HG02588 (cell line): ENCODE results near the gene DNAH8.
"Not testable (repeated sequence)": the region's sequence is repeated elsewhere in the genome, so short reads cannot be mapped to it uniquely, and the experiment has no call there.

Experiments used
- ATAC-seq: cut with Tn5 transposase; IDR thresholded peaks from one replicate; pipeline ENCODE4 v1.9.1; 2021; ENCODE audit warnings: mild to moderate bottlenecking, moderate library complexity; ENCODE audit not compliant: unreplicated experiment

Gene DNAH8

DNA sequence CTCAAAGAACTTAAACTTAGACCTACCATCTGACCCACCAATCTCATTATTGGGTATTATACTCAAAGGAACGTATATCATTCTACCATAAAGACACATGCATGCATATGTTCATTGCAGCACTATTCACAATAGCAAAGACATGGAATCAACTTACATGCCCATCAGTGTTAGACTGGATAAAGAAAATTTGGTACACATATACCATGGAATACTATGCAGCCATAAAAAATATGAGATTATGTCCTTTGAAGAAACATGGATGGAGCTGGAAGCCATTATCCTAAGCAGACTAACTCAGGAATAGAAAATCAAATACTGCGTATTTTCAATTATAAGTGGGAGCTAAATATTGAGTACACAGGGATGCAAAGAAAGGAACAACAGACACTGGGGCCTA lies 167.0 kb downstream of the DNAH8 start:
- ATAC-seq, result no peak

DNA sequence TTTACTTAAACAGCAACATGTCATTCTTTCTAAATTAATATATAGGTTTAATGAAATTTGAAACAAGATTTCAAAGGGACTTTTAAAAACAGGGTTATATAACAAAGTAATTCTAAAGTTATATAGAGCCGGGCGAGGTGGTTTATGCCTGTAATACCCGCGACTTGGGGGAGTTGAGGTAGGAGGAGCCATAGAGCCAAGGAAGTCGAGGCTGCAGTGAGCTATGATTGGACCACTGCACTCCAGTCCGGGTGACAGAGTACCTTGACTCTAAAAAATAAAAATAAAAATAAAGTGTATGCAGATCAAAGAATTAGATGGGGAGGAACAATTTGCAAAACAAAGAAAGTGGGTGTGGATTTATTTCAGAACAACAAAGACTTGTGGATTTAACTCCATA lies 182.4 kb downstream of the DNAH8 start:
- no peak for ATAC-seq

GRCh38 chr6:38901802-38902522 lies 186.9 kb downstream of the DNAH8 start:
- no peak for ATAC-seq

DNA sequence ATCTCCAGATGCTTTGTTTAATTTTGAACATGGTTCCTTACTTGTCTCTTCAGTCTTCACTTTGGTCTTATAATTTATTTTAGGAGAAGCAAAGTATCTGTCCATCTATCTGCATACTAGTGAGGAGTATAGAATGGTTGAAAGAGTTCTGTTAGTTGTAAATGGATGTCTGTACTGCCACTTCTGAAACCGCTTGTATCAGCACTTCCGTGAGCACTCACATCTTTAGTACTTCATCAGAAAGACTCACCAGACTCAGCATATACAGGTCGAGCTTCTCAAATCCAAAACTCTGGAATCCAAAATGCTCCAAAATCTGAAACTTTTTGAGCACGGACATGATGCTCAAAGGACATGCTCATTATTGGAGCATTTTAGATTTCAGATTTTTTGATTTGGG lies 191.5 kb downstream of the DNAH8 start:
- no peak for ATAC-seq

DNA sequence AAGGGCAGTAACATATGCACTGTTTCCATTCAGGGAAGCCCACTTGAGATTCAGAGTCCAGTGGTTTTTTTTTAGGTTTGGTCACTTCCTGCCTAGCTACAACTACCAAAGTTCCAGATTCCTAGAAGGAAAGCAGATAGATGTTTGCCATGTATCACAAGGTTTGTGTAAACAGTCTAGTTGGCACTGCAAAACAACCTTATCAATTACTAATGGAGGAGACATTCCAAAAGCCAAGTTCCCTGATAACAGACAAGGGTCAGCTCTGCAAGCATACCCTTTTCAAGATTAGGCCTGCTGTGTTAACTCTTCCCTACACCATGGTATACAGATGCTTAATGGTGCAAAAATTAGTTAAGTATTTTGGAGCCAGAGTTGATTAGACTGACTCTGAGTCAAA lies 192.2 kb downstream of the DNAH8 start:
- ATAC-seq, result no peak

DNA sequence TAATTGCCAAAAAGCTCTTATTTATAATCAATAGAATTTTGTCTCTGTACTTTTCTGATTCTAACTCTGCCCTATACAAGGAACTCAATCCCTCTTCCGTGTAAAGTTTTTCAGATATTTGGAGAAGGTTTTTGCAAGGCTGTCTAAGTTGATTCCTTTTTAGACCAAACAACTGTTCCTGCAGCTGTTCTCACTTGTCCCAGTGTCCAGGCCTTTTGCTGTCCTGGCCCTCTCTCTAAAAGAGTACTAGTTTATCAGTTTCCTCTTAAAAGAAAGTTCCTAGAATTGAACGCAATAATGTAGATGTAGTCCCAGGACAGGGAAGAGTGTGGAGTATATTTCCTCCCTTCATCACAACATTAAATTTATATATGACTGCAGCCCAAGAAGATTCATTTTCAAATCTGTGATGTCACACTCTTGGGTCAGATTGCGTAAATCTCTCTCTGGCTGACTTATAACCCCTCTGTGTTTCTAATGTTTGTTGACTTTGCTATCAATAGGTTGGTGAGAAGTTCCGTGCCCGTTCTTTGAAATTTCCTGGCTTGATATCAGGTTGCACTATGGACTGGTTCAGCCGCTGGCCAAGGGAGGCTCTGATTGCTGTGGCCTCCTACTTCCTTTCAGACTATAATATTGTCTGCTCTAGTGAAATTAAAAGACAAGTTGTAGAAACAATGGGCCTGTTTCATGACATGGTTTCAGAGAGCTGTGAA lies 194.1 kb downstream of the DNAH8 start:
- no peak for ATAC-seq

- no peak for ATAC-seq
Observed at GRCh38 chr6:38910207-38910606, 195.1 kb downstream of the DNAH8 start.

- ATAC-seq, result no peak
Observed at GRCh38 chr6:38912378-38912777, 197.3 kb downstream of the DNAH8 start.

DNA sequence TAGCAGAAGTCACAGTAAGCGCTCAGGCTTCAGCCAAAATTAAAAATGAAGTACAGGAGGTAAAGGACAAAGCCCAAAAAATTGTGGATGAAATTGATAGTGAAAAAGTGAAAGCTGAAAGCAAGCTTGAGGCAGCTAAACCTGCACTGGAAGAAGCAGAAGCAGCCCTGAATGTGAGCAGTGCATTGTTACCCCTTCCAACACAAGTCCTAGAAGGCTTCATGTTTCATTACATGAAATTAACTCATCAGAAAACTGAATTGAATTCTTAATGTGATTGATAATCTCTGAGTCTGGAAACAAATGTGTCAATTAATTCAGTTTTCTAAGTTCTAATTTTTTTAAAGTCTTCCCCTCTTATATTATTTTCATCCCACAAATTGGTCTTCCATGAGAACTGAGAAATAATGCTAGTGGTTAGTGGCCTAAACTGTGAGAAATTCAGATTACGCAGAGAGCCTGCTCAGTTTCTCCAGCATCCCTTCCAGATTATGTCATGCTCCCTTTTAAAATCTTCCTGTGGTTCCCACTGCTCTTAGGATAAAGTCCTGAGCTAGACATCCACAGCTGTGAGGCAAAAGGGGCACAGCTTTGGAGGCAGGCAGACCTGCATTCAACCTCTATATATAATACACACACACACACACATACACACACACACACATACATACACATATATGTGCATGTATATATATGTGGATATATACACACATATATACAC lies 200.3 kb downstream of the DNAH8 start:
- ATAC-seq, result no peak

DNA sequence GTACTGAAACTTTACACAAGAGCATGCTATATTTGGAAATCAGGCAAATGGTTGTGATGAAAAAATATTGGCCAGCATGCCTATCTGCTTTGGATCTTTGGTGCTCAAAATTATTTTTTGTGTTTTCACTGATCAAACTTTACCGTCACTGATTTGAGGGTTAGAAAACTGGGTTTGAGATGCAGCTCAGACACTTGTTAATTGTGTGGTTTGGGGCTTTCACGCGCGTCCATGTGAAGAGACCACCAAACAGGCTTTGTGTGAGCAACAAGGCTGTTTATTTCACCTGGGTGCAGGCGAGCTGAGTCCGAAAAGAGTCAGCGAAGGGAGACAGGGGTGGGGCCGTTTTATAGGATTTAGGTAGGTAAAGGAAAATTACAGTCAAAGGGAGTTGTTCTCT lies 206.4 kb downstream of the DNAH8 start:
- not testable (repeated sequence) for ATAC-seq

DNA sequence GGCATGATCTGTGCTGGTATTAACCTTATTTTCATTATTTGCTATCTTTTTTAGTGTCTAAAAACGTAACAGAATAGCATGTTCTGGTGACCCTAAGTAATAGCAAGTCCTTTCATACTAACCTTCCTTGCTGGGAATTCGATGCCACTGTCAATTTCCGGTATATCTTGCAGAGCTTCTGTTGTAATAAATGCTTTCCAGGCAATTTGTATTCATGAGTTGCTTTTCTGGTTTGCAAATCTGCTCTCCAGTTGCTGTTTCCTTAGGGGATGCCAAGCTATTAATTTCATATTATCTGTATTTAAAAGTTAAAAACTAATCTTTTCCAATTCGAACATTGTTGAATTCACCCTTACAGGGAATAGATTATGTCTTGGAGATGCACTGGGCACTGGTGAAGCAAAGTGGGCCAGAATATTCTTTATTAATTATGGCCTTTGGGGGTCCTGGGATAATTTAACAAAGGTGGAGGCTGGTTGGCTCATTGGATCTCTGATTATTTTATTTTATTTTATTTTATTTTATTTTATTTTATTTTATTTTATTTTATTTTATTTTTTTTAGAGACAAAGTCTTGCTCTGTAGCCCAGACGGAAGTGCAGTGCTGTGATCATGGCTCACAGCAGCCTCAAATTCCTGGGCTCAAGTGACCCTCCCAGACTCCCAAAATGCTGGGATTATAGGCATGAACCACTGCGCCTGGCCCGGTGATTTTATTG lies 209.8 kb downstream of the DNAH8 start:
- ATAC-seq, result no peak

DNA sequence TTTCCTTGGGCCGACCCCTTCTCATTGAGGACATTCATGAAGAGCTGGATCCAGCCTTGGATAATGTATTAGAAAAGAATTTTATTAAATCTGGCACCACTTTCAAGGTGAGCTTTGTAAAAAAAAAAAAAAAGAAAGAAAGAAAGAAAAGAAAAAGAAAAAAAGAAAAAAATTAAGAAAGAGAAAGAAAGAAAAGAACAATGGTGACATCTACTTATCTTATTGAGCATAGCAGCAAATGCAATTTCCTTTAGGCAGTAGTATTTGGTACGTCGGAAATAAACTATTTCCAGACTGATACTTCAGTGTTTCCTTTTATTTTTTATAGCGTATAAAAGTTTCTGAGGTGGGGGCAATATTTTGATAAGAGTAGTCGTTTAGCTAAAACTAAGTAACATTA lies 214.4 kb downstream of the DNAH8 start:
- no peak for ATAC-seq

DNA sequence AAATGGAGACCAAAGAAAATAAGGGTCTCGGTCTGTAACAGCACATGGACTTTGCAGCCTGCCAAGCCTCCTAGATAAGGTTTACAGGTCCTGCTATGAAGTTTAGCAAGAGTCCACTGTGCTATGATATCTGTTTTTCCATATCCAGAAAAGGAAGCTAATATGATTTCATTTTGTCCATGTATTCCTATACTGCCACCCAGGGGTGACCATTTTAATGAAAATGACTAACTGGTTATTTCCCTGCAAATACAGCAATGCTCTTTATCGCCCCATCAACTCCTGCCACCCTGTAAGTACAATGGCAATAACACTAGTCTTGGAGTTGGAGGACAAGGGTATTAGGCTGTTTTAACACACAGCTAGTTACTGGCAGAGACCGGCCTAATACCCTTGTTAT lies 218.3 kb downstream of the DNAH8 start:
- no peak for ATAC-seq

DNA sequence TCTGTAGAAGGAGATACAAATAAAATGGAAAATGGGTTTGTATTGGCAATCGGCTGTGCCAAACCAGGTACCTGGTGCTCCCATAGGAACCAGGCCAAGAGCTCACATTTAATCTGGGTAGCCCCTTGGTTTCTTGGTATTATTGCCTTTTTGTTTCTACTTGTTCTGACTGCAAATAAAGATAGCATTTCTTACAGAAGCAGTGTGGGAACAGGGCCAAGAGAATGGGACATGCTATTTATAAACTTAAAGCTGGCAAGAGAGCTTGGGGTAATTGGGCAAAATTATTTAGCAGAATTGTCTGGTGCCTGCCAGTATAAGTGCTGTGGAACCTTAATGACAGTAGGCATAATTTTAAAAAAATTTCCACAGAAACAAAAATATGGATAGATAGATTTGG lies 219.9 kb downstream of the DNAH8 start:
- ATAC-seq, result no peak

DNA sequence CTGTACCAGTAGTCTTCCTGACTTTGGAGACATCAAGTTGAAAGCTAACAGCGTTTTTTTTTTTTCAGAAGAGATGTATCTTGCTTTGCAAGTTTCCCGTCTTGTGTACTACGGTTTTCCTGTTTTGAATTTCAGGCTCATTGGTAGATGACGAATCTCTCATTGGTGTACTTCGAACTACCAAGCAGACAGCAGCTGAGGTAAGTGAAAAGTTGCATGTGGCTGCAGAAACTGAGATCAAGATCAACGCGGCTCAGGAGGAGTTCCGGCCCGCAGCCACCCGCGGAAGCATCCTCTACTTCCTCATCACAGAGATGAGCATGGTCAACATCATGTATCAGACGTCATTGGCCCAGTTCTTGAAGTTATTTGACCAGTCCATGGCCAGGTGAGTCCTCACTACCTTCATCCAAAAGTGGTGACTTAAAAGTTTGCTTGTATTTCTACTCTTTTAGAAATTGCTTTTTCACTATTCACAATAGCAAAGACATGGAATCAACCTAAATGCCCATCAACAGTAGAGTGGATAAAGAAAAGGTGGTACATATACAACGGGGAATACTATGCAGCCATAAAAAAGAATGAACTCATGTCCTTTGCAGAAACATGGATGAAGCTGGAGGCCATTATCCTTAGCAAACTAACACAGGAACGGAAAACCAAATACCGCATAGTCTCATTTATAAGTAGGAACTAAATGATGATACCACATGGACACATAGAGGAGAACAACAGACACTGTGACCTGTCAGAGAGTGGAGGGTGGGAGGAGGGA lies 222.9 kb downstream of the DNAH8 start:
- ATAC-seq, result no peak

- no peak for ATAC-seq
Observed at GRCh38 chr6:38938741-38939140, 223.6 kb downstream of the DNAH8 start.

DNA sequence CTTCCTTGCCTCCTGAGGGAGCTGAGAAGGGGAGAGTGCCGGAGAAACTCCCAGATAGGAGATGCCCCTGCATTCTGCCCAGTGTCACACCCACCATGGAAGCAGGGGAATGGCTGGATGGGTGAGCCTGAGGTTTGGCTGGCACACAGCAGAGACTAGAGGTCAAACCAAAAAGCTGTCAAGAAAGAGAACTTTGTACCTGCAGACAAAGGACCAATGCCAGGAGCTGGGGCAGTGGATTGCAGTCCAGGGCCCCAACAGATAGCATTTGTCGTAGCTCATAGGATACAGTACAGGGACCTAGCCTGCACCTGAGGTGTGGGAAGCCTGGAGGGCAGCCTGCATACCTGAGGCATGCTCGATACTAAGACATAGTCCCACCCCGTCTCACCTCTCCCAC lies 227.3 kb downstream of the DNAH8 start:
- ATAC-seq, result no peak

DNA sequence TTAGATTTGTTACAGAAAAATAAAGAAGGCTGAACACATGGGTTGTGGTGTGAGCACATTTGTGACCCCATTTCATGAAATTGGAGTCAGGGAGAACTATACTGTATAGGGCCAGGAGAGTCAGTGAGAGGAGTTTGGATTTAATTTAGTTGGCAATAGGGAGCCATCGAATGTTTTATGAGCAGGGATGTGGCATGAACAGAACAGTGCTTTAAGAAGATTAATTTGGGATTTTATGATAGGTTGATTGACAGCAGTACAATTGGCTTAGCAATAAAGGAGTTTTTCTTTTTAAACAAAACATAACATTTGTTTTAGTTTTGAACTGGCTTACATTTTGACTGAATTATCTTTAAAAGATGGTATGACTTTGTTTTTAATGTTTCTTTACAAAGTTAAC lies 227.9 kb downstream of the DNAH8 start:
- ATAC-seq, result no peak

GRCh38 chr6:38943964-38944363 lies 228.9 kb downstream of the DNAH8 start:
- no peak for ATAC-seq

GRCh38 chr6:38944655-38945279 lies 229.7 kb downstream of the DNAH8 start:
- ATAC-seq, result no peak
